Osteocyte (in vitro differentiated cells): ENCODE measurements around the gene UBL7. TPM values are rescaled to one million over a fixed set of nuclear protein-coding genes. Genes with fewer than 3 reads are reported as not detected.

Experiments used
- DNase-seq: peaks from one replicate; pipeline ENCODE4 v3.0.0; 2021; ENCODE audit warnings: mixed read lengths; ENCODE audit not compliant: unreplicated experiment; ENCODE audit errors: extremely low spot score
- H3K27ac Mint-ChIP-seq: one replicate; pipeline ENCODE4 v1.8.0; 2021; ENCODE audit warnings: mild to moderate bottlenecking, mixed read lengths; ENCODE audit not compliant: unreplicated experiment
- H3K27me3 Mint-ChIP-seq: one replicate; pipeline ENCODE4 v1.8.0; 2021; ENCODE audit warnings: mixed read lengths; ENCODE audit not compliant: unreplicated experiment
- H3K36me3 Mint-ChIP-seq: one replicate; pipeline ENCODE4 v1.8.0; 2021; ENCODE audit warnings: mixed read lengths; ENCODE audit not compliant: unreplicated experiment
- H3K4me1 Mint-ChIP-seq: one replicate; pipeline ENCODE4 v1.8.0; 2021; ENCODE audit warnings: mixed read lengths; ENCODE audit not compliant: unreplicated experiment
- H3K4me3 Mint-ChIP-seq: one replicate; pipeline ENCODE4 v1.8.0; 2021; ENCODE audit warnings: mild to moderate bottlenecking, moderate library complexity, mixed read lengths; ENCODE audit not compliant: unreplicated experiment
- H3K9me3 Mint-ChIP-seq: one replicate; pipeline ENCODE4 v1.8.0; 2021; ENCODE audit warnings: mixed read lengths; ENCODE audit not compliant: unreplicated experiment
- total RNA-seq: library from RNA; stranded (reverse); gene quantifications from 2 replicates; pipeline ENCODE4 v1.2.1, GENCODE V29; 2021
- TF ChIP-seq, protein P1 (sequence below): fragments of 200-600 bp; sonication (generic); IDR thresholded peaks from 2 replicates; pipeline ENCODE4 v1.5.0; 2021; ENCODE audit warnings: antibody characterized with exemption, mild to moderate bottlenecking, moderate library complexity

Gene UBL7
- total RNA-seq, 1 donor from 2014 or later = 59.5 TPM

DNA sequence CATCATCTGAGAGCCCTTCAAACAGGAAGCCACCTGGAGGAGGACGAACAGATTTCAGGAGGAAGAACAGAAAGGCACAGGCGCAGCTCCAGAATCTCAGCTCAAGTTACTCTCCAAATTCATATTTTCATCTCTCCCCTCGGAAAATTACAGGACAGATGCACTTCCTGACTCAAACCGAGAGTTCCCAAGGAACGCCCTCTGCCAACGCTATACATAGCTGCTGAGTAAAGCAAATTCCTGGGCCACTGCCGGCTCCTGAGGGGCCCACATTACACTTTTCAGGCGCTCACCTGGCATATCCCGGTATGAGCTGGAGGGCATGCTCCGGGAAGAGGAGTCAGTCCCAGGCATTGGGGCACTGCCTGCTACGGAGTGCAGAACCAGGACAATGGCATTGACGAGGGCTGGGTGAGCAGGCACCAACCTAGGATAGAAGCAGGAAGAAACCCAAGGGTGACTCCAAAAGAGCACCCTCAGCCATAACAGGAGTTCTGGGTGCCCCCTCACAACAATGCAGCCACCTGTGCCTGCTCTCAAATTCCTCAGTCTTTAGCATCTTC, 11.2 kb downstream of the UBL7 start:
- H3K4me3 Mint-ChIP-seq = no peak overlapping the region
- no peaks in the 10 kb centered on the region for H3K4me1 Mint-ChIP-seq
- H3K9me3 Mint-ChIP-seq = no peaks in the 10 kb centered on the region
- DNase-seq = no peak
- no peaks in the 10 kb centered on the region for H3K27me3 Mint-ChIP-seq
- TF ChIP-seq, protein P1, sequence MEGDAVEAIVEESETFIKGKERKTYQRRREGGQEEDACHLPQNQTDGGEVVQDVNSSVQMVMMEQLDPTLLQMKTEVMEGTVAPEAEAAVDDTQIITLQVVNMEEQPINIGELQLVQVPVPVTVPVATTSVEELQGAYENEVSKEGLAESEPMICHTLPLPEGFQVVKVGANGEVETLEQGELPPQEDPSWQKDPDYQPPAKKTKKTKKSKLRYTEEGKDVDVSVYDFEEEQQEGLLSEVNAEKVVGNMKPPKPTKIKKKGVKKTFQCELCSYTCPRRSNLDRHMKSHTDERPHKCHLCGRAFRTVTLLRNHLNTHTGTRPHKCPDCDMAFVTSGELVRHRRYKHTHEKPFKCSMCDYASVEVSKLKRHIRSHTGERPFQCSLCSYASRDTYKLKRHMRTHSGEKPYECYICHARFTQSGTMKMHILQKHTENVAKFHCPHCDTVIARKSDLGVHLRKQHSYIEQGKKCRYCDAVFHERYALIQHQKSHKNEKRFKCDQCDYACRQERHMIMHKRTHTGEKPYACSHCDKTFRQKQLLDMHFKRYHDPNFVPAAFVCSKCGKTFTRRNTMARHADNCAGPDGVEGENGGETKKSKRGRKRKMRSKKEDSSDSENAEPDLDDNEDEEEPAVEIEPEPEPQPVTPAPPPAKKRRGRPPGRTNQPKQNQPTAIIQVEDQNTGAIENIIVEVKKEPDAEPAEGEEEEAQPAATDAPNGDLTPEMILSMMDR = no peak
- peaks cover 44% of the 10 kb centered on the region for H3K36me3 Mint-ChIP-seq
- H3K27ac Mint-ChIP-seq = no peak overlapping the region

DNA sequence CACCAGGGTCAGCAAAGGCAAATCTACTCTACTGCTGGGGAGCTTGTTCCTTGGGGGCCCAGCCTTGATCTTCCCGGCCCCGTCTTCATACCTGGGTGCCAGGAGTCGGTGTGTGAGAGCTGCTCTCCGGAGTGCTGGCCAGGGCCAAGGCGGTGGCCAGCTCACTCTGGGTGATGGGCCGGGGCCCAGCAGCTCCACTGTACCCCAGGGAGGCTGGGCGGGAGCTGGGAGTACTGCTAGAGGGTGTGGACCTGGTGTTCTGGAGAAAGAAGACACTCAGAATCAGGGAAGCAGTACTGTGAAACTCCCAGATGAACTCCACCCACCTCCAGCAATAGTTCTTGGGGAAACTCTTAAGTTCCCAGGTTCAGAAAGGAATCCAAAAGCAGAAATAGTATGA, 11.9 kb downstream of the UBL7 start:
- TF ChIP-seq, protein P1 = no peak
- Mint-ChIP-seq H3K27me3 (no peaks in the 10 kb centered on the region), H3K4me3 (no peak overlapping the region), H3K9me3 (no peaks in the 10 kb centered on the region), H3K36me3 (peaks cover 49% of the 10 kb centered on the region), H3K4me1 (no peaks in the 10 kb centered on the region), H3K27ac (no peak overlapping the region)
- DNase-seq = no peak

DNA sequence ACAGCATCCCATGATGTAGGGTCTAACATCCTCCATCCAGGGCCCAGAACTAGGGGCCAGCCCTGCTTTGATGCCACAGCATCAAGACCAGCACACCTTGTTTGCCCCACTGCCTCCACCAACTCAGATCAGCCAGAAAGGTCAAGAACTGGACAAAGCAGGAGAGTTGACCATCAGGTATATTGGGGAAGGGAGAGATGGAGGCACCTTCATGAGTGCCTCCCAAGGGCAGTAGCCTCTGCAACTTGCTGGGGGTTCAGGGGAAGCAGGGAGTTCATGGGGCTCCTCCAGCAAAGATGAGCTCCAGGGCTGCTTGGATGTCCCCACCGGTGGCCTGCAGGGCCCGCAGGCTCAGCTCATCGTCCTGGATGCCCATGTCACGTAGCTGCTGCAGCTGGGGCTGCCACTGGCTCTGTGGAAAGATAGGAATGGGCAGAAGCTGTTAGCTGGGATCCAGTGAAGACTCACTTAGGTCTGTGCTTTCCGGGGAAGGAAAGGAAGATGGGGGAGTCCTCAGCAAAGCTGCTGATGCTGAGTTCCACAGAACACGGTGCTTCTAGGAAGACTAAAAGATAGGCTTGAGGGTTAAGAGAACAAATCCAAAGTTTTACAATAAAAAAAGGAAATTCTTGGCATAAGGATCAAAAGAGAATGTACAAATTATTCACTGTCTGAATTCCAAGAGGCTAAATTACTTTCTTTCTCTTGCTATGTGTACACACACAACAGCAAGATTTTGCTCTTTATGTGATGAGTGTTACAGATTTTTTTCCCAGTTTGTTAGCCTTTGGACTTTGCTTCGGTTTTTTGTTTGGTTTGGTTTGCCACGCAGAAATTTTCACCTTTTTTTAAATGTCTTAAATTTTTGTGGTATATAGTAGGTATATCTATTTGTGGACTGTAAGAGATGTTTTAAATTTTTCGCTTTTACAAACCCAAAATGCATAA, 14.9 kb downstream of the UBL7 start:
- H3K27ac Mint-ChIP-seq = no peak overlapping the region
- no peak for DNase-seq
- H3K9me3 Mint-ChIP-seq = no peaks in the 10 kb centered on the region
- H3K4me1 Mint-ChIP-seq = no peaks in the 10 kb centered on the region
- no peak overlapping the region for H3K4me3 Mint-ChIP-seq
- TF ChIP-seq, protein P1 = no peak
- H3K36me3 Mint-ChIP-seq = peaks cover 36% of the 10 kb centered on the region
- no peaks in the 10 kb centered on the region for H3K27me3 Mint-ChIP-seq

DNA sequence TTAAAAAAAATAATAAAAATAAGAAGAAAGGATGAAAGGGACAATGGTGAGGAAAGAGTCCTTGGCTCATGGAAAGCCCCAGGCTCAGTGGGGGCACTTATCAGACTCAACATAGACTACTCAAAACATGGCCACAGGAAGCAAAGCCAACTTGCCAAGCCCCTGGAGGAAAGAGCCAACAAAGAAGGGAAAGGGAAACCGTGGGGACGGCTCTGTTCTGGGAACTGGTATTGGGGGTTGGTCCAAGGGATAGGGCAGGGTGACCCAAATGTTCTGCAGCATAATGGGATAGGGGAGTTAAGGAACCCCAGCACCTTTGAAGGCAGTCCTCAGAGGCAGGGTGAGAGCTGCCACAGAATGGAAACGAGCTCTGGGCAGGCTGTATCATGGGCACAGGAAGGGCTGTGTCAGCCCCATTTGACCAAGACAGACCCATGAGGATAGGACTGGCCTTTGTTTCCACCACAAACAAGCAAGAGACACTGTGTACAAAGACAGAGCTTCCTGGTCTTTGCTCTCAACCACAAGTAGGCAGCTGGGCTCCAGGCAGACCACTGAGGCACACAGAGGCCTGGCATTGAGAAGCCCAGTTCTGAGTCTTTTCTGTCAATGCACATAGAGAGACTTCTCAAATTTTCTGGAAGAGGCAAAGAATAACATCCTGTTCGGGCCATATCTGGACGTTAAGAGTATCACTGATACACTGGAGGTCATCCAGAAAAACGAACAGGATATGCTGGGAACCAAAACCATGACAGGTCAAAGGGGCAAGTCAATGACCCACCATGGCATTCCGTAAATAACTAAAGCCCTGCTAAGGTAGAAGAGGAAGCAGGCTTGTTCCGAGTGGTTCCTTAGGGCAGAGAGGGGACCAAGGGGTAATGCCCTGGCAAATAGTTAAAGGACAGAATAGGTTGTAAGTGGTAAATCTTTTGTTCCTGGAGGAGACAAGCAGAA, 16.6 kb downstream of the UBL7 start:
- Mint-ChIP-seq H3K4me1 (no peaks in the 10 kb centered on the region), H3K9me3 (no peaks in the 10 kb centered on the region), H3K27ac (no peak overlapping the region), H3K27me3 (no peaks in the 10 kb centered on the region), H3K4me3 (no peak overlapping the region), H3K36me3 (peaks cover 29% of the 10 kb centered on the region)
- TF ChIP-seq, protein P1 = no peak
- no peak for DNase-seq
